ENCODE results near the gene SNAPIN.

SNAPIN gene, protein sequence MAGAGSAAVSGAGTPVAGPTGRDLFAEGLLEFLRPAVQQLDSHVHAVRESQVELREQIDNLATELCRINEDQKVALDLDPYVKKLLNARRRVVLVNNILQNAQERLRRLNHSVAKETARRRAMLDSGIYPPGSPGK

DNA sequence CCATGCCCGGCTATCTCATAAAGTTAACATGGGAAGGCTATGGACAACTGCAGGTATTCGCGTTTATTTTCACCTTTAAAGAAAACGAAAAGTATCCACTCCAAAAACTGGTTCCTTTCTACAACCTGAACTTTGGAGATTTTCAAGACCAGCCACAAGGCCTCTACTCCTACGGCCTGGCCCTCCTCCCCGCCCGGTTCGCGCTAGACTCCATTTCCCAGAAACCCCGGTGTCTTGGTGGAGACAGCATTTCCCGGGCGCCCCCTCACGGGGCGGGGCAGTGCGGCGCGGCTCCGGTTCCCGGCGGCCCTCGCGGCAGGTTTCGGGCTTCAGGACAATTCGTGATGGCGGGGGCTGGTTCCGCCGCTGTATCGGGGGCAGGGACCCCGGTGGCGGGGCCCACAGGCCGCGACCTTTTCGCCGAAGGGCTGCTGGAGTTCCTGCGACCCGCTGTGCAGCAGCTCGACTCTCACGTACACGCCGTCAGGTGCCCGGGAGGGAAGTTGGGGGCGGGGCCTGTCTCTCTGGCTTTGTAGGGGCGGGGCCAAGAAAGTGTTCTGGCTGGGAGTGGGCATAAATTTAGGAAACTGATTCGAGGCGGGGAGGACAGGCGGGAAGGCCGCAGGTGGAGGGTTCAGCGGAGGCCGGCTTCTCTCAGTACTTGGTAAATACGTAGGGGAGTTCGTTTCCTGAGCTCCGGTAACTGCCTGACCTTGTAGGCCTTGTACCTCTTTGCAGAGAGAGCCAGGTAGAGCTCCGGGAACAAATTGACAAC is at the start of gene SNAPIN:
TSS of gene SNAPIN (plus strand) at position 304 of the 775 bp plus-strand sequence. CDS start at position 345, 41 bp downstream.
- FAIRE-seq = no peak

DNA sequence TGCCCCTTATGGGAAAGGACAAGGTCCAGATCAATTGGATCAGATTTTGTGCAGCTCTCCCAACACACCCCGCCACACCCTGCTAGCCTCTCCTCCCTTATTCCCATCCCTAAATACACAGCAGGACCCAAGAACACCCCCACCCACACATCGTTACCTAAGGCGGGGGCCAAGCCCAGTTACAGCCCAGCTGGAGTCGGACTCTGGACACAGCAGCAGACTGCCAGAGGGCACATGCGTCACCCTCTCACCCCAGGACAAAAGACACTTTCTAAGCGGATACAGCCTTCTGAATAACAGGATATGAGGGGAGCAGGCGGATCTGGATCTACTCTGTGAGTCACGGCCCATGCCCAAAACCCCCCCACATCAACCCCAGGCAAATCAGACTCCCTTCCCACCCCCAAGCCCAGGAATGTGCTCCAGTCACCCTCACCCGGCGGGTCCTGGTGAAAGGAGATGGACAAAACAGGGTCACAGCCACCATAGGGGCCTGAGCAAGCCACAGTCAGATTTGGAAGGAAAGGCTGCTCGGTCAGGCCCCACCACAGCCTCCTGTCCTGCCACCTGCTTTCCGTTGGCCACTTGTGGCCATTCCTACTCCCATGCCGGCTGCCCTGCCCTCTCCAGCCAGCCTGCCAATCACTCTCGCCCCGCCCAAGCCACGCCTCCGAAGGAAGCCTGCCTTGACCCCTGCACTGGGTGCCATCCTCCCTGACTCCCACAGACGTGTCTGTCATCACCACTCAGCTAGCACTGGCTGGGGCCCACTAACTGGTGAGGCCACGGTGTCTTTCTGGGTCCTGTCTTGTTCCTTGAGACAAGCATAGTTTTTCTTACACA is 49.5 kb upstream of the SNAPIN start:
- FAIRE-seq = no peak

DNA sequence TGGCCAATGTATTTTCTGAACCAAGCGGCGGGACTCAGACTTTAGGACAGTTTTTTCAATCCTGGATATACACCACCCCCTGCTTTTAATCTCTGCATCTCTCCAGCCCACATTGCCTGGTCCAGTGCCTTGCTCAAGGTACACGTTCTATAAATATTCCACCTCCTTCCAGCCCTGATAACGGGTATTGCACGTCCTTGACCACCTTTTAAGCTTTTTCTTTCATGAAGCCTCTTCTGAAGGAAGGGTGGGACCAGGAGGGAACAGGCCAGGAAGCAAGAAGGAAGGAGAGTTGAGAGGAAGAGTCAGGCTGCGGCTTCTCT is 49.0 kb upstream of the SNAPIN start:
- FAIRE-seq = no peak

DNA sequence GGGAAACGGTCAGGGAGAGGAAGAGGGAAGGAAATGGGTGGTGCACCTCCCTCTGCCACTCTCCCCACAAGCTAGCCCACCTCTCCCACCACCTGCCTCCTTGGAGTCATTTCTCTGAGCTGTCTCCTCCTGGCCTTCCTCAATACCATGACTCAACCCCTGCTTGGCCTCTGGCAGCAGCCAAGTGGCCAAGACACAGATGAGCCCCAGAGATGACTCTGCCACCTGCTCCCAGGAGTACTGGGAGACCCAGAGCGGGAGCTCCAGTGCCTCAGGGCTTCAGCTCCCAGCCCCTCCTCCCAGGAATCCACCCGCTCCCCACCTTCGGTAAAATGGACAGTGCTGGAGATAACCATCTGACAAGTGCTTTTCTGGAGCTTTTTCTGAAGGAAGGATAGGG is 48.2 kb upstream of the SNAPIN start:
- no peak for FAIRE-seq

DNA sequence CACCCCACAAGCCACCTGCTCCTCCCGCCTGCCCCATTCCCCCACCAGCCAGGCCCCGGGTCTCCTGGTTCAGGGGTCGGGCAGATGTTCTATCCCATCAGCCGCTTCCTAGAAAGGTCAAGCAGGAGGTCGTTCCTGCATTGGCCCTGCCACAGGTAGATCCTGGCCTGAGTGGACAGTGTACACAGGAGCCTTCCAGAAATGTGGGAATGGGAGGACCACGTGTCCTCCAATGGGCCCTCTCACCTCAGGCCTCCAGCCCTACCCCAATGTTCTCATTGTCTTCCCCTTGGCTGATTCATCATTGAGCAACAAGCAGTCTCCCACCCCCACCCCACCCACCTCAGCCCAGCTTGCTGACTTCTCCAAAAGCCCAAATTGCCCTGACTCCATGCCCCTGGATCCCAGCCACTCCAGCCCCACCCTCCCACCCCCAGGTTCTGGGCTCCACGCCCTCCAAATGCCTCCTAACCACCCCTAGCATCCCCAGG is 47.6 kb upstream of the SNAPIN start:
- no peak for FAIRE-seq

DNA sequence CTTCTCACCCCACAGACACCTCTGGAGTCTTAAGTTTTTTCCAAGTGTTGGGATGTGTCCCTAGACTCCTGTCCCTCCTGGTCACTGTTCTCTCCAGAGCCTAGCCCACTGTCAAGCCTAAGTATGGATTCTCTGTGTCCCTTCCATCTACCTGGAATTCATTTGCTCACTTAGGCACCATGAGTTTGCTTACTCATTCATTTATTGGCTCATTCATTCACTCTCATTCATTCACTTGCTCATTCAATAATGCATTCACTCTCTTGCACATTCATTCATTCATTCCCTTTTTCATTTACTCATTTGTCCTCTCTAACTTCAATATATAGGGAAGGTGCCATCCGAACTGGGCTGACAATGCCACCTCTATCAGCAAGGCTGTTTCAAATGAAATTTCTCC is 47.1 kb upstream of the SNAPIN start:
- no peak for FAIRE-seq

DNA sequence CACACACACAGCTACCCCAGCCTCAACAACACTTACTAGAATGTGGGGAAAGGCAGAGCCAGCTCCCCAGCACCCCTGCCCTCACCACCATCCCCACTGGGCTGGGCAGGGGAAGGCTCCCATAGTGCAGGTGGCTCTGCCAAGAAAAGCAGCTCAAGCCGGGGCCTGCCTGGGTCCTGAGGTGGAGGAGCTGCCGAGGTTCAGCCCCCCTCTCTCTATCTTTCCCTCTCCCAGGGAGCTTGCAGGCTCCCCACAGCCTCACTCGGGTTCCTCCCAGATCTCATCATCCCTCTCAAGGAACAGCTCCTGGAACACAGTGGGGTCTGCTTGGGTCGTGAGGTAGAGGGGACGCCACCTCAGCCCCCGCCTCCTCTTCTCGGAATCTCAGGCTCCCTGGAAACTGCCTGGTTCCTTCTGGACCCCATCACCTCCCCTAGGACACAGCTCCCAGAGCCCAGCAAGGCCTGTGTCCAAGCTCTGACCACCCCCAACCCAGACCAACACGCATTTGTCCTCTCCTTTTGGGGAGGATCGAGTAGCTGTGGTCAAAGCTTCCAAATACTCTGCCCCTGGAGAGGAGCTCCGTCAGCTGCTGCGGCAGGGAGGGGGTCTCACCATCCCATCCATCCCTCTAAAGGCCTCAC is 46.3 kb upstream of the SNAPIN start:
- no peak for FAIRE-seq

DNA sequence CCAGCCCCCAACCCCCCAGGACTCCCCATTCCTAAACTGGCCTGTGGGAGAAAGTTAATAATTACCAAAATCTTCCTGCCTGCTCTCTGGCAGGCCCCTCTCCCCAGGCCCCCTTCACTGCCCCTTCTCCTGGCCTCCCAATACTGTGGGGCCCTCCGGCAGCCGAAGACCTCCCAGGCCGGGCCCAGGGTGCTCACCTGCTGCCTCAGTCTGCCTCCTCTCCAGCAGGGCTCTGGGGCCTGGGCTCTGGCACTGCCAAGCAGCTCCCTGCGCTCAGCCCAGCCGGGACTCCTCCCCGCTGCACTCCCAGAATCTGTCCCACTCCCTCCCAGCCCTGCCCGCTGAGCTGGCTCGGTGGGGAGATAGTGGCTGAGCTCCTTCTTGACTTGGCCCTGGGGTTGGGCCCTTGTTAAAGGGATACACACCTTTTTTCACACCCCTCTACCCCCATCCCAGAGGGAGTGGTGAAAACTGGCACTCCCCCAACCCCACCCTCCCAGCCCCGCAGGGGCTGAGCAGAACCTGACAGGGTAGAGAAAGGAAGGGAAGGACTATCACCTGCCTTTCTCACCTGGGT is 45.7 kb upstream of the SNAPIN start, which contains the start of gene S100A16:
TSS of gene S100A16 (minus strand) at position 383 of the 577 bp plus-strand sequence. CDS start 4,986 bp downstream, outside the sequence.
- no peak for FAIRE-seq

DNA sequence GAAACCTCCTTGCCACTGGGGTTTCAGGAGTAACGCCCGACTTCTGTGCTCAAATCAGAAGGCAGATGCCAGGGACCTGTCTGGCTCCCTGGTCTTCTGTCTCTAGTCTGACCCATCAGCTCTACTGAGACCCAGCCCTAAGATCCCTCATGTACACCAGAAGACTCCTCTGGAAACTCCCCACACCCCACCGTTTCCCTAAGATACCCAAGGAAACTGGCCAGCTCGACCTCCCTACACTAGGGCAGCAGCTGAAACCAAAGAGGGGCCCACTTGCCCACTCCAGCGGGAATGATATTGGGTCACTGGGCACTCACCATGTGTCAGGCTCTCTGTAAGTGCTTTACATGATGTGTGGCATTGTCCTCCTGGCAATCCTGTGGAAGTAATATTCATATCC is 45.1 kb upstream of the SNAPIN start:
- FAIRE-seq = no peak

DNA sequence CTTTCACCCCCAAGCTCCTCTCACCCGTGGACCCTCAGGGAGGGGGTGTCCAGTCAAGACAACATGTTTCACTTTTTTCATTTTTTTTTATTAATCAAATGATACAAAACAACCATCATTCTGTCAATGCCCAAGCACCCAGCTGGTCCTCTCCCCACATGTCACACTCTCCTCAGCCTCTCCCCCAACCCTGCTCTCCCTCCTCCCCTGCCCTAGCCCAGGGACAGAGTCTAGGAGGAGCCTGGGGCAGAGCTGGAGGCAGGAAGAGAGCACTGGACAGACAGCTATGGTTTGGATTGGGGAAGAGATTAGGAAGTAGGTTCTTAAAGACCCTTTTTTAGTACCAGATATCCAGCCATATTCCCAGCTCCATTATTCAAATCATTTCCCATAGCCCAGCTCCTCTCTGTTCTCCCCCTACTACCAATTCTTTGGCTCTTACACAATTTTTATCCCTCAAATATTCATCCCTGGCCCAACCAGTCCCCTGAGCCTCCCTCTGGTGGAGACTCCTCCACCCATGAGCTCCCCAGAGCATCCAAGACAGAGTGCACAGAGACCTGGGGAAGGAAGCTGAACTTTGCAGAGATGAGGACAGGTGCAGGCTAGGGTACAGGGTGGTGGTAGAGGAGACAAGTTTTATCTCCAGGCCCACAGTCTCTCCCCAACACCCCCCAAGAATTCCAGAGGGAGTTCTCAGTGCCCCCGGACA is 44.2 kb upstream of the SNAPIN start:
- FAIRE-seq = no peak

DNA sequence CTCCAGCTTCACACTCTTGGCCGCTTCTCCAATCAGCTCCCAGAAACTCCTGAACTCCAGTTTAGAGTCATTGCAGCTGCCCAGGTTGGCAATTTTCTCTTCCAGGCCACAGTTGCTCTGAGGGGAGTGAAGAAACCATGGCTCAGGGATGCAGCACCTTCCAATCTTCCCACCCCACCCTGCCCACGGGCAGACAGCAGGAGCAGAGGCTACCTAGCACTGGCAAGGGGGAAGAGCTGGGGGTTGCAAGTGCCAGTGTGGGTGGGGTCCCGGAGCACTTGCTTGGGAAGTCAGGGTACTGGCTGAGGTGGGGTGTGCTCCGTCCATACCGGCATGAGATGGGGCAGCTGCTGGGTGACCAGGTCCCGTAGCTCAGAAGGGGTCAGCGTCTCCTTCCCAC is 43.6 kb upstream of the SNAPIN start:
- FAIRE-seq = no peak

DNA sequence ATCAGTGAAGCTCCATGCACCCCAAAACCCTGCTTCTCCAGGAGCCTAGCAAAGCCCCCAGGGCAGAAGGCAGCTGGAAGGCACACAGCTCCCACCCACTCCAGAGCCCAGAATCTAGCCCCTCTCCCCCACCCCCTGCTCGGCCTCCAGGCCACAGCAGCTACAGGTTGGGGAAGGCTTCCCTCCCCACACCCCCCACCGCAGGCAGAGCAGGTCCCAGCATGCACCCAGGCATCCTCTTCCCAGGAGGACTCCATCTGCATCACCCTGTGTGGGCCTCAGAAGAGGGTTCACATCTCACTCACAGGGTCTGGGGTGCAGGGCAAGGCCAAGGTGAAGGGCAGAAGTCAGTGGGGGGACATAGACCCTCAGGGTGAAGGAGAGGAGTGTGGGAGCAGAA is 43.1 kb upstream of the SNAPIN start:
- FAIRE-seq = no peak

DNA sequence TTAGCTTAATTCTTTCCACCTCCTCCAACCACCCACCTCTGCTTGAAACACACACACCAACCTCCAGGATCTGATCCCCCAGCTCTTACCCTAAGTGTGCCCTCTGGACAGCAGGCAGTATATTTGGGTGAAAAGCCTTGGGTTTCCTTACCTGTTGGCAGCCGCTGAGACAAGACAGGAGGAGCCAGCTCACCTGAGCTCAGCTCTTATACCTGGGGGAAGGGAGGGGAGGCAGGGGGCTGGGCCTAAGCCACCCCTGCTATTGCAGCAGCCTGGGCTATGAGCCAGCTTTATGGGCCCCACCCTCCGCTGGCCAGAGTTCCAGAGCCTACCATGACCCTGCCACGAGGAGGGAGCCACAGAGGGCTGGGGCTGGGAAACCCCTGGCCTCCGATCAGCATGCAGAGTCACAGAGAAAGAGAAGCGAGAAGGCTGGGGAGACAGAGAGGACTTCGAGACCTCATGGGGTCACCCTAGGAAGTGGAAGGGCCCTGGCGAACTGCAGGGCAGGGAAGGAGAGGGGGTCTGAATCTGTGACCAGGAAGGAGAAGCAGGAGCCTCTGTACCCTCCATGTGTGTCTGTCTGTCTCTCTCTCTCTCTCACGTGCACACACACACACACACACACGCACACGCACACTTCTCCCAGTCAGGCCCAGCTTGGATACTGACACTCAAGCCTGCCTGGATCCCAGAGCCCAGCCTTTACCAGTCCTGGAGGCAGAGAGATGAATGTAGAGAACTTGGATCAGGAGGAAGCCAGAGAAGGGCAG is 42.2 kb upstream of the SNAPIN start, which contains the start of gene S100A14:
TSS of gene S100A14 (minus strand) at position 182 of the 773 bp plus-strand sequence. CDS start 467 bp downstream, outside the sequence.
- no peak for FAIRE-seq

DNA sequence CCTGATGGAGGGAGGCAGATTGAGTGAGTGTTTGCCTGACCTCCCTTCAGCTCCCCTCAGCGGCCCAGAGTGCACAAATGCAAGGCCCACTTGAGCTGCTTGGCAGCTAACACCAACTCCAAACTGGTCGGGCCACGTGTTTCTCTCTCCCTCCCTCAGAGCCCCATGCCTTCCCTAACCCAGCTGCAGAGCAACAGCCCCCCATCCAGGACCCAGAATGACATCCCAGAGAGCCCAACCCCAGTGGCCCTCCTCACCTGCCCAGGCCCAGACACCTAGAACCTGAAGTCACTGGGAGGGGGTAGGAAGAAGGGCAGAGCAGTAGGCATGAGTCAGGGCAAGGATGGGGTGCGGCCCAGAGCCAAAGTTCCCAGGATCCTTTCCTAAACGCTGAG is 41.6 kb upstream of the SNAPIN start:
- no peak for FAIRE-seq

DNA sequence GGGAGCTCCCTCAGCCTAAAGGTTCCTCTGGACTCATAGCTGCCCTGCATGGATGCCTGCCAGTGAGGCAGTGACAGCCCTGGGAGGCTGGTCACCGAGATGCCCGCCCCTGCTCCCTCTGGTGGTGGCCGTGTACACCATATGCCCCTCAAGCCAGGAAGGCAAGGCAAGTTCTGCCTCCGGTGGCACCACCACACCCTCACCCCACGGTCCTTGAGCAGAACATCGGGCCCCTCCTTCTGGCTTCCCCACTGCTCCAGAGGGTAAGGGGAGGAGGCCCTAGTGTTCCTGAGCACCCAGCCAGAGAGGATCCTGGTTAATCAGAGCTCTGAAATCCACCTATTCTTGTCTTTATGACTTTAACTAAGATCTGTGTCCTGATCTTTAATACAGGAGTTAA is 40.8 kb upstream of the SNAPIN start:
- FAIRE-seq = no peak

DNA sequence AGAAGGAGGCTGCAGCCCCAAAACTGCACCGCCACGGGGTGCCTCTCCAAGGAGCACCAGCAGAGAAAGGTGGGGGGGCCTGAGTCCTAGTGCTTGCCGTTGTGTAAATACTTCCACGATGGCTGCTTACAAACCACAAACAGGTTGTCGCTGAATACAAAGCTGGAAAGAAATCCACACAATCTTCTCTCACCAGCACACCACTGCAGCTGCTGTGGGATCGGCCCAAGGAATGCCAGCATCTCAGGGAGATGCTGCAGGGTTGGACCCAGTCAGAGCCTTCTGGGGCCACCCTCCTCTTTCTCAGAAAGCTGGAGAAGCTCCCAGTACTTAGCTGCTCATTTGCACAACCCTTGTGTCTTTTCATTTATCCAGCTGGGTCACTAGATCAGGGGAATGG is 39.3 kb upstream of the SNAPIN start:
- no peak for FAIRE-seq

DNA sequence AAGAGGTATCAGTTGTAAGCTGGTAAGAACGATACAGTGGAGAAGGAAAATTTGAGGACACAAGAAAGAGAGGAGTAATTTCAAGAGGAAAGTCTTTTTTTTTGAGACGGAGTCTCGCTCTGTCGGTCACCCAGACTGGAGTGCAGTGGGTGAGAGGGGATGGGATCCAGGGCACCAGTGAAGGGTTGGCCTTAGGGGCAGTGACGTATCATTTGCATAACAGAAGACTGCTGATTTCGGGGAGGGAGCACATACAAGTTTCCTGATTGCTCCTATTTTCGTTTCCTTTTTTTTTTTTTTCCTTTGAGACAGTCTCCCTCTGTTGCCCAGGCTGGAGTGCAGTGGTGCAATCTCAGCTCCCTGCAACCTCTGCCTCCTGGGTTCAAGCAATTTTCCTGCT is 35.4 kb upstream of the SNAPIN start:
- FAIRE-seq = no peak

DNA sequence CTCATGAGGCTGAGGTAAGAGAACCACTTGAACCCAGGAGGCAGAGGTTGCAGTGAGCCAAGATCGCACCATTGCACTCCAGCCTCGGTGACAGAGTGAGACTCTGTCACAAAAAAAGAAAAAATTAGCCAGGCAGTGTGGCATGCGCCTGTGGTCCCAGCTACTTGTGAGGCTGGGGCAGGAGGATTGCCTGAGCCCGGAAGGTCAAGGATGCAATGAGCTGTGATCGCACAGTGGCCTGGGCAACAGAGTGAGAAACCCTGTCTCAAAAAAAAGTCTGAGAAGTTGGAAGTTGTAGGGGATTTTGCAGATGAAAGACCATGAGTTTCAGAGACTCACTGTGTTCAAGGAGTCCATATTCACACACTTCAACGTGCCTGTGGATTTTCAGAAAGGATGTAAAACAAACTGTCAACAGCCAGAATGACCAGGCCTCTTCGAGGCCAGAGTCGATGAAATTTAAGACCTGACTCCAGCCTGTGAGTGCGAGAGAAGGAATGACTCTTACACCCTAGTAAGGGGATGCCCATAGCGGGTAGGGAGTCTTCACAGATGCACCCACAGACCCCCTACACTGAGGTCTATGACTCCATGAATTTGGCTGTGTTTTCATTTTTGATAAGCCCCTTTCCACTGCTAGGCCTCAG is 33.4 kb upstream of the SNAPIN start:
- no peak for FAIRE-seq

DNA sequence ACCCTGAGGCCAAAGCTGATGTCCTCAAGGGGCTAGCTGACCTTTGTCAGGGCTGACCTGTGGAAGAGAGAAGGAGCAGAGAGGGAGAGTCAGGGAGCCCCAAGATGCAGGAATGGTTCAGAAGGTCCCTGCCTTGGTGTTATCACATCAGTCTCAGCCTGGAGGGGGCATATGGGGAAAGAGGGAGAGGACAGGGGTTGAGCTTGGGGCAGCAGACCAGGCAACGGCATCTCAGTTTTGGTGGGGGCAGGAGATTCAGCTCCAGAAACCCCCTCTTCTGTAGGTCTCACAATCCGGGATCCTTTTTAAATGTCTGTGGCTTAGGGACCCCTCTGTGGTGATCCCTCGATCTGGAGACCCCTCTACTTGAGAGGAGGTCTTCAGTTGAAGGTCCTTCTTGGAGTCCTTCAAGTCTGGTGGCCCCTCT is 32.0 kb upstream of the SNAPIN start:
- no peak for FAIRE-seq

DNA sequence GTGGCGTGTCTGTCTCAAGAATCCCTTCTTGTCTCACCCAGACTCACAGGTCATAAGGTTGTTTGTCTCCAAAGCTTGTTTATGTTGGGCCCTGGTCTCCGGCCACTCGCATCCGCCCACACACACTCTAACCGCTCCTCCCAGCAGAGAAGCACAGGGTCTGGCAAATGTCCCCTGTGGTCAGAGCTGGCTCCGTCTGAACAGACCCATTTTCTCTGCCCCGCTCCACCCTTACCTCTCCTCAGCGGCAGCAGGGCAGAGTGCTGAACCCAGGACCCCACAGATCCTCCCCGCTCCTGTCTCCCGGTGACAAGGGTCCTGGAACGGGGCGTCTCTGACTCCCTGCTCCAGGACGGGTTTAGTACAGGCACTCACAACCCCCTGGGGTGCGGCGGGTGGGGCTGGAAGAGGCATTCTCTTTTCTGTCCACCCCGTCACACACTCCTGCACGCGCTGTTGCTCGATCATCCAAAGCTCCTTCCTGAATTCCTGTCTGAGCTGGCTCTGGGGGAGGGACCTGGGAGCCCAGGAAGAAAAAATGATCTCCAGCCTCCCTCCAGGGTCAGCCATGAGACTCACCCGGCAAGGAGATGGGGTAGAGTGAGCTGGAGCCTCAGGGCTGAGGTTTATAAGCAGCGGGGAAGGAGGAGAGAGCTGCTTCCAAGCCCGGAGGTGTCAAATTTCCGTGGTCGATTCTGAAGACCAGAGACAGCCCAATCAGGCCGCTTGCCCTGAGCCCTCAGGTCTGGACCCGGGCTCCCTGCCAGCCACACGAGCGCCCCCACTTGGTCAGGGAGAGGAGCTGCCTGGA is 31.4 kb upstream of the SNAPIN start, which contains the start of gene S100A13:
TSS of gene S100A13 (minus strand) at position 602 of the 811 bp plus-strand sequence. CDS start 1,033 bp downstream, outside the sequence.
- no peak for FAIRE-seq
